ENCODE data around the gene UGT1A9.

- TF ChIP-seq EZH2 (IDR thresholded peaks at IDR 0.05; ENCODE audit: borderline replicate concordance, insufficient read depth, low read length, poor library complexity, severe bottlenecking) (no peak), CTCF (IDR thresholded peaks at IDR 0.05; ENCODE audit: poor library complexity, severe bottlenecking) (no peak), TAF1 (IDR thresholded peaks at IDR 0.05; ENCODE audit: low read depth) (no peak), POLR2AphosphoS5 (IDR thresholded peaks at IDR 0.05) (no peak), SMC3 (conservative IDR thresholded peaks at IDR 0.05; ENCODE audit: poor library complexity) (no peak), MXI1 (conservative IDR thresholded peaks at IDR 0.05; ENCODE audit: poor library complexity, severe bottlenecking) (no peak), RAD21 (conservative IDR thresholded peaks at IDR 0.05) (no peak), REST (IDR thresholded peaks at IDR 0.05; ENCODE audit: borderline replicate concordance) (no peak), EP300 (conservative IDR thresholded peaks at IDR 0.05; ENCODE audit: poor library complexity, severe bottlenecking) (no peak)
Observed at GRCh38 chr2:233674995-233675394, 3.3 kb downstream of the UGT1A9 start.

All from neural cell (in vitro differentiated cells).